Prostate gland (tissue), 2 donors: ENCODE results near the gene ADAMTS12. TPM values are rescaled to one million over a fixed set of nuclear protein-coding genes. Genes with fewer than 3 reads are reported as not detected.

Experiments used
- DNase-seq: peaks from one replicate; pipeline ENCODE4 v3.0.0-alpha.2; 2019; ENCODE audit warnings: low spot score
- H3K27ac ChIP-seq, 2 donors: fragments of 200-600 bp; sonication (generic); 2 replicates each; pipeline ENCODE4 v1.5.1; 2017 to 2019
- H3K27me3 ChIP-seq: fragments of 200-600 bp; sonication (generic); replicated peaks from 2 replicates; pipeline ENCODE4 v1.5.1; 2019; ENCODE audit not compliant: insufficient read depth
- H3K36me3 ChIP-seq, 2 donors: fragments of 200-600 bp; sonication (generic); 1 replicate in 1 of 2; 2 replicates in 1 of 2; pipeline versions ENCODE4 v1.5.1 to v1.8.1; 2017 to 2019
- H3K4me1 ChIP-seq: fragments of 200-600 bp; sonication (generic); replicated peaks from 2 replicates; pipeline ENCODE4 v1.5.1; 2019
- H3K4me3 ChIP-seq, 2 donors: fragments of 200-600 bp; sonication (generic); 2 replicates each; pipeline ENCODE4 v1.5.1; 2017 to 2019
- H3K9me3 ChIP-seq: fragments of 200-600 bp; sonication (generic); 2 replicates; pipeline ENCODE4 v1.5.1; 2017
- CTCF ChIP-seq, 4 experiments: fragments of 200-600 bp in 2 of 4; fragments of 450-650 bp in 2 of 4; sonication (generic) in 2 of 4; IDR thresholded peaks; 1 replicate in 3 of 4; 2 replicates in 1 of 4; pipeline ENCODE4 v1.5.1; 2016 to 2019; ENCODE audit warnings: antibody characterized with exemption in 4 of 4, mild to moderate bottlenecking in 2 of 4, moderate library complexity in 2 of 4
- POLR2A ChIP-seq: fragments of 450-650 bp; IDR thresholded peaks from one replicate; pipeline ENCODE4 v1.6.1; 2016; ENCODE audit warnings: antibody characterized with exemption, mild to moderate bottlenecking
- POLR2AphosphoS5 ChIP-seq: sonication (generic); formaldehyde crosslinking; IDR thresholded peaks from one replicate; pipeline ENCODE4 v1.6.1; 2017; ENCODE audit warnings: antibody characterized with exemption
- WGBS: methylation state at CpG from one replicate; pipeline ENCODE4 v1.1.5; 2018; 5-methylcytosine and 5-hydroxymethylcytosine counted together
- intact Hi-C: fragments of 100-400 bp; cut with DNase I; formaldehyde crosslinking; loops from one replicate; pipeline ENCODE4 v1.14.2; 2022
- total RNA-seq, 2 donors: library from RNA; depleted of rRNA; stranded (reverse); fragments of >200 nt; gene quantifications; one replicate each; pipeline ENCODE4 v1.1.0, GENCODE V29; 2016

Gene ADAMTS12
- total RNA-seq, 2 donors from 2014 or later, result 0.09 to 3.7 TPM

- no peak for TF ChIP-seq CTCF (IDR thresholded peaks at IDR 0.05)
- TF ChIP-seq POLR2A, result no peak
- TF ChIP-seq POLR2AphosphoS5, result no peak
- Histone ChIP-seq H3K4me1 (no peaks in the 10 kb centered on the region), H3K9me3 (no peaks in the 10 kb centered on the region), H3K36me3 (no peaks in the 10 kb centered on the region), H3K4me3 (no peak overlapping the region), H3K27ac (no peak overlapping the region), H3K27me3 (no peaks in the 10 kb centered on the region)
- intact Hi-C loops, result no loop called here
- WGBS, result 76% methylated on average over 1 of the region's 1 CpG
- DNase-seq, result no peak
Measured at GRCh38 chr5:33537240-33537639, 354.6 kb downstream of the ADAMTS12 start.

GRCh38 chr5:33536802-33537201 is 355.0 kb downstream of the ADAMTS12 start:
- TF ChIP-seq POLR2AphosphoS5, result no peak
- TF ChIP-seq POLR2A, result no peak
- H3K4me3 ChIP-seq, result no peak overlapping the region
- H3K27ac ChIP-seq, result no peak overlapping the region
- H3K9me3 ChIP-seq, result no peaks in the 10 kb centered on the region
- WGBS, result 85% methylated on average over 1 of the region's 1 CpG
- no peaks in the 10 kb centered on the region for H3K36me3 ChIP-seq
- intact Hi-C loops, result no loop called here
- no peaks in the 10 kb centered on the region for H3K4me1 ChIP-seq
- no peak for DNase-seq
- H3K27me3 ChIP-seq, result no peaks in the 10 kb centered on the region

GRCh38 chr5:33531824-33532223 is 360.0 kb downstream of the ADAMTS12 start:
- intact Hi-C loops, result no loop called here
- Histone ChIP-seq H3K27me3 (no peaks in the 10 kb centered on the region), H3K4me3 (no peak overlapping the region), H3K9me3 (no peaks in the 10 kb centered on the region), H3K36me3 (no peaks in the 10 kb centered on the region), H3K4me1 (no peaks in the 10 kb centered on the region), H3K27ac (no peak overlapping the region)
- DNase-seq, result no peak
- WGBS, result 90% methylated on average over 4 of the region's 4 CpGs
- TF ChIP-seq POLR2AphosphoS5, result no peak

GRCh38 chr5:33531037-33531298 is 360.8 kb downstream of the ADAMTS12 start:
- no peaks in the 10 kb centered on the region for H3K27me3 ChIP-seq
- H3K36me3 ChIP-seq, result no peaks in the 10 kb centered on the region
- 92% methylated on average over 3 of the region's 3 CpGs for WGBS
- no peak for DNase-seq
- no peaks in the 10 kb centered on the region for H3K9me3 ChIP-seq
- intact Hi-C loops, result no loop called here
- no peak overlapping the region for H3K27ac ChIP-seq
- no peak overlapping the region for H3K4me3 ChIP-seq
- TF ChIP-seq POLR2AphosphoS5 (no peak), CTCF (IDR thresholded peaks at IDR 0.05) (no peak), POLR2A (no peak)
- H3K4me1 ChIP-seq, result no peaks in the 10 kb centered on the region

GRCh38 chr5:33530183-33531036 is 361.4 kb downstream of the ADAMTS12 start:
- 89% methylated on average over 10 of the region's 10 CpGs for WGBS
- H3K27me3 ChIP-seq, result no peaks in the 10 kb centered on the region
- no peak overlapping the region for H3K4me3 ChIP-seq
- no peaks in the 10 kb centered on the region for H3K9me3 ChIP-seq
- H3K27ac ChIP-seq, result no peak overlapping the region
- no peak for DNase-seq
- no peaks in the 10 kb centered on the region for H3K36me3 ChIP-seq
- H3K4me1 ChIP-seq, result no peaks in the 10 kb centered on the region
- TF ChIP-seq POLR2AphosphoS5 (no peak), POLR2A (no peak), CTCF (IDR thresholded peaks at IDR 0.05) (no peak)
- intact Hi-C loops, result no loop called here

GRCh38 chr5:33527696-33528095 is 364.1 kb downstream of the ADAMTS12 start:
- intact Hi-C loops, result no loop called here
- Histone ChIP-seq H3K9me3 (no peaks in the 10 kb centered on the region), H3K4me3 (no peak overlapping the region), H3K4me1 (no peaks in the 10 kb centered on the region), H3K36me3 (no peaks in the 10 kb centered on the region), H3K27ac (no peak overlapping the region), H3K27me3 (no peaks in the 10 kb centered on the region)
- WGBS, result 84% methylated on average over 2 of the region's 2 CpGs
- no peak for DNase-seq
- TF ChIP-seq POLR2AphosphoS5 (no peak), CTCF (IDR thresholded peaks at IDR 0.05) (no peak)
